ENCODE results near the gene MBD2. TPM values are rescaled to one million over a fixed set of nuclear protein-coding genes. Genes with fewer than 3 reads are reported as not detected.

Gene MBD2
- total RNA-seq, 2 experiments from 2014 or later: 131 to 140 TPM

DNA sequence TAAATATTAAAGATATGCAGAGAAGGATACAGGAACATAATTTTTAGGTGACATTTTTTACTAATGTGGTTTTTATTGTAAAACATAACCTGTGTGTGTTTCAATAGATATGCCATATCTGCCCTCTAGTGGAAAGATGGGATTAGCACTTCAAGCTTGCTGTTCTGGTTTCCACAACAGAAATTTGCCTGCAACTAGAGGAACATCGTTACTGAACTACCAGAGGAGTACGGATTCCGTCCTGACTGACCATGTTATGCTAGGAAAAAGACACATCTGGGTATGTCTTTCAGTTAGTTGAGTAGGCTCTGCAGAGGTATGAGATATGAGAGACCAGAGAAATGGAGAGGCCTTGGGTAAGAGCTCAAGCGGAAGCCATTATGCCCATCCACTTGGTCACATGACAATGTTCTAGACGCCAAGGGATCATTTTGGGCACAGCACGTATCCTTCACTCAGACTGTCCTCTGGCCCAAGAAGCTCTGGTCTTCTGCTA lies 104.9 kb downstream of the MBD2 start:
- Mint-ChIP-seq H3K9me3 (no peaks in the 10 kb centered on the region), H3K4me3 (peak overlapping the region; percentile 51), H3K27me3 (no peaks in the 10 kb centered on the region), H3K4me1 (ENCODE audit: low read depth) (peaks cover 3% of the 10 kb centered on the region), H3K36me3 (no peaks in the 10 kb centered on the region), H3K27ac (no peak overlapping the region)
- DNase-seq: no peak
- intact Hi-C loops (cut with micrococcal nuclease): loop anchor here (1.0 kb wide), 3 partner anchors 210 to 551 kb away; no protein-coding TSS in a partner anchor
- CTCF ChIA-PET: interaction anchor here (0.6 to 2.4 kb wide), 31 partner anchors 10 to 555 kb away, joined by 3 to 38 read pairs (median 3); no protein-coding TSS in a partner anchor
- POLR2A ChIA-PET: no interaction called here

GRCh38 chr18:54117853-54118773 lies 106.4 kb downstream of the MBD2 start:
- Mint-ChIP-seq H3K9me3 (no peaks in the 10 kb centered on the region), H3K36me3 (no peaks in the 10 kb centered on the region), H3K27me3 (no peaks in the 10 kb centered on the region), H3K27ac (no peak overlapping the region), H3K4me1 (ENCODE audit: low read depth) (peaks cover 3% of the 10 kb centered on the region), H3K4me3 (no peak overlapping the region)
- intact Hi-C loops (cut with micrococcal nuclease): no loop called here
- POLR2A ChIA-PET: no interaction called here
- CTCF ChIA-PET: interaction anchor here (0.6 to 2.4 kb wide), 11 partner anchors 9 to 554 kb away, joined by 3 to 38 read pairs (median 5); no protein-coding TSS in a partner anchor
- DNase-seq: no peak

DNA sequence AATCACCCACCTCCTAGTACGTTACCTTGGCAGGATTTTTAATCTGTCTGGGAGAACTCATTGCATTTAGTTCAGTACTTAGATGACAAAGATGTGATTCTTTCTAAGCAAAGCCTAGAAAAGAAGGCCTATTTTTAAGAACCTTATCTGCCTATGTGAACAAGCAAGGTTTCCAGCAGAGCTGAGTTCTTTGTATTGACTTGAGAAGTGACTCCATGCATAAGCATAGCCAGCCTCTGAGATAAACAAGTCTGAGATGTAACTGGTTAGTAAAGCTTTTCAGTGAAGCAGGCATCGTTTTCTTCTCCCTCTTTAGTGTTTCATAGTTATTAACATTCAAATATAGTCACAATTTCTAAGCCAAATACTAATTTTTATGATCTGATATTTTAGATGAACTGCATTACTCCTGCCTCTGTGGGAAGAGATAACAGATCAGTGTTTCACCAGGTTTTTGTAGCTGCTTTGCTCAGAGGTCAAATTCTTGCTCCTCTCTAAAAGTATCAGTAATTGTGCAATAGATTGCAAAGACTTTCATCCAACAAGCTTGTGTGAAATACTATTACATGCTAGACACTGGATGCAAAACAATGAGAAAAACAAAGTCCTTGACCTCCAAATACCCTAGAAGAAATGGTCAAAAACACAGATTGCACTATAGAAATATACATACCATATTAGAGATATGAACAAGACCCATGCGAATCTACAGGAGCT lies 107.8 kb downstream of the MBD2 start:
- POLR2A ChIA-PET: no interaction called here
- no peaks in the 10 kb centered on the region for H3K9me3 Mint-ChIP-seq
- intact Hi-C loops (cut with micrococcal nuclease): no loop called here

DNA sequence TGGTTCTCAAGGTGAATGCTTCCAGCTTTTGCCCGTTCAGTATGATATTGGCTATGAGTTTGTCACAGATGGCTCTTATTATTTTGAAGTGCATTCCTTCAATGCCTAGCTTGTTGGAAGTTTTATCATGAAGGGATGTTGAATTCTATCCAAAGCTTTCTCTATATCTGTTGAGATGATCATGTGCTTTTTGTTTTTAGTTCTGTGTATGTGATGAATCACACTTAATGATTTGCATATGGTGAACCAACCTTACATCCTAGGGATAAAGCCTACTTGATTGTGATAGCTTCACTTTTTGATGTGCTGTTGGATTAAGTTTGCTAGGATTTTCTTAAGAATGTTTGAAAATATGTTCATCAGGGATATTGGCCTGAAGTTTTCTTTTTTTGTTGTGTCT lies 112.1 kb downstream of the MBD2 start:
- H3K27me3 Mint-ChIP-seq: peaks cover 1% of the 10 kb centered on the region
- intact Hi-C loops (cut with micrococcal nuclease): no loop called here
- ChIA-PET CTCF (no interaction called here), POLR2A (no interaction called here)
- H3K36me3 Mint-ChIP-seq: peaks cover 2% of the 10 kb centered on the region
- no peak overlapping the region for H3K27ac Mint-ChIP-seq
- H3K4me1 Mint-ChIP-seq (ENCODE audit: low read depth): no peaks in the 10 kb centered on the region
- no peak for DNase-seq
- no peaks in the 10 kb centered on the region for H3K9me3 Mint-ChIP-seq
- no peak overlapping the region for H3K4me3 Mint-ChIP-seq

More for the DNA sequence above, 107.8 kb downstream of the MBD2 start:
- peaks cover 1% of the 10 kb centered on the region for H3K27me3 Mint-ChIP-seq
- CTCF ChIA-PET: interaction anchor here (0.7 to 2.0 kb wide), 6 partner anchors 11 to 547 kb away, joined by 3 to 8 read pairs (median 4); no protein-coding TSS in a partner anchor
- peaks cover 2% of the 10 kb centered on the region for H3K36me3 Mint-ChIP-seq
- H3K27ac Mint-ChIP-seq: no peak overlapping the region
- no peak for DNase-seq
- peaks cover 3% of the 10 kb centered on the region for H3K4me1 Mint-ChIP-seq (ENCODE audit: low read depth)
- H3K4me3 Mint-ChIP-seq: no peak overlapping the region

DNA sequence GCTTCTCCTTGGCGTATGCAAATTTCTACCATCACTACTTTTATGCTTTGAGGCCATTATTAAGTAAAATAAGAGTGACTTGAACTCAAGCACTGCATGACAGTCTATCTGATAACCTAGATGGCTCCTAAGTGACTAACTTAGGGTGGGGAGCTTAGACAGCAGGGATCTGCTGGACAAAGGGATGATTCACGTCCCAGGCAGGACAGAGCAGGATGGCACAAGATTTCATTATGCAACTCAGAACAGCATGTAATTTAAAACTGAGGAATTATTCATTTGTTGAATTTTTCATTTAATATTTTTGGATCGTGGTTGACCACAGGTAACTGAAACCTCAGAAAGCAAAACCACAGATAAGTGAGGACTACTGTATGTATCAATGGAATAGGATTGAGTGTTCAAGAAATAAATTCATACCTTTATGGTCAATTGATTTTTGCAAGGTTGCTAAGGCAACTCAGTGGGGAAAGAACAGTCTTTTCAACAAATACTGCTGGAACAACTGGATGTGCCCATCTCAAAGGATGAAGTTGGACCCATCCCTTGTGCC lies 115.3 kb downstream of the MBD2 start:
- Mint-ChIP-seq H3K36me3 (peaks cover 2% of the 10 kb centered on the region), H3K4me1 (ENCODE audit: low read depth) (no peaks in the 10 kb centered on the region), H3K27ac (no peak overlapping the region), H3K4me3 (no peak overlapping the region), H3K27me3 (peaks cover 1% of the 10 kb centered on the region), H3K9me3 (no peaks in the 10 kb centered on the region)
- DNase-seq: no peak
- intact Hi-C loops (cut with micrococcal nuclease): no loop called here
- ChIA-PET CTCF (interaction anchor here (0.8 kb wide), 1 partner anchor 10 kb away, joined by 3 read pairs; no protein-coding TSS in a partner anchor), POLR2A (no interaction called here)

DNA sequence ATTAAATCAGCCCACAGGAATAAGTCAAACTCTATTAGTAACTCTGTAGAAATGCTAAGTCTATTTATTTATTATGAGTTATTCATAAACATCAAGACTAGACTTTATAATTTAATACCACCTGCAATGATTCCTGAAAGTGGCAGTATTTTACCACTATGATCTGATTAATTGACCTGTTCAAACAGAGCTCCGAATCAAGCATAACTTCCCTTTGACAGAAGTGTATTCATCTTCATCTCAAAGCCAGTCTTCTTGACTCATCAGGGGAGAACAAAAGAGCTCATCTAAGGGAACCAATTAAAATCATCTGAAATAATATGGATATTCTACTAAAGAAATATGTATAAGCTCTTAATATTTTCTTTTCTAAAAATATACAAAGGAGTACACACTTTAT lies 122.3 kb downstream of the MBD2 start:
- H3K36me3 Mint-ChIP-seq: no peaks in the 10 kb centered on the region
- intact Hi-C loops (cut with micrococcal nuclease): no loop called here
- no peak overlapping the region for H3K4me3 Mint-ChIP-seq
- H3K4me1 Mint-ChIP-seq (ENCODE audit: low read depth): no peaks in the 10 kb centered on the region
- DNase-seq: no peak
- peaks cover 4% of the 10 kb centered on the region for H3K9me3 Mint-ChIP-seq
- ChIA-PET POLR2A (no interaction called here), CTCF (no interaction called here)
- H3K27ac Mint-ChIP-seq: no peak overlapping the region
- no peaks in the 10 kb centered on the region for H3K27me3 Mint-ChIP-seq

Other genes starting within 250 kb of the MBD2 start
- gene POLI, start 44.8 kb upstream of the MBD2 start, total RNA-seq: 10 to 100 TPM; 14.2 to 17.0 TPM
- not detected for gene STARD6, start 133.2 kb upstream of the MBD2 start, total RNA-seq
- 10 to 100 TPM; 11.7 to 12.2 TPM for gene C18orf54, start 133.2 kb upstream of the MBD2 start, total RNA-seq